HG02623 (cell line): ENCODE data around the gene VWA5A.
"Not testable (repeated sequence)": the region's sequence is repeated elsewhere in the genome, so short reads cannot be mapped to it uniquely, and the experiment has no call there.

Experiments
- ATAC-seq: cut with Tn5 transposase; IDR thresholded peaks from one replicate; pipeline ENCODE4 v1.9.1; 2021; ENCODE audit warnings: moderate library complexity; ENCODE audit not compliant: unreplicated experiment

VWA5A gene

GRCh38 chr11:124167826-124168231 lies 52.6 kb downstream of the VWA5A start:
- no peak for ATAC-seq

GRCh38 chr11:124168796-124169195 lies 53.5 kb downstream of the VWA5A start:
- no peak for ATAC-seq

DNA sequence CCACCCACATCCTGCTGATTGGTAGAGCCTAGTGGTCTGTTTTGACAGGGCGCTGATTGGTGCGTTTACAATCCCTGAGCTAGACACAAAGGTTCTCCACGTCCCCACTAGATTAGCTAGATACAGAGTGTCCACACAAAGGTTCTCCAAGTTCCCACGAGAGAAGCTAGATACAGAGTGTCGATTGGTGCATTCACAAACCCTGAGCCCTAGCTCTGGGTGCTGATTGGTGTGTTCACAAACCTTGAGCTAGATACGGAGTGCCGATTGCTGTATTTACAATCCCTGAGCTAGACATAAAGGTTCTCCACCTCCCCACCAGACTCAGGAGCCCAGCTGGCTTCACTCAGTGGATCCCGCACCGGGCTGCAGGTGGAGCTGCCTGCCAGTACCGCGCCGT lies 55.1 kb downstream of the VWA5A start:
- ATAC-seq, result not testable (repeated sequence)

GRCh38 chr11:124170801-124171586 lies 55.7 kb downstream of the VWA5A start:
- ATAC-seq, result no peak

GRCh38 chr11:124172101-124172500 lies 56.9 kb downstream of the VWA5A start:
- no peak for ATAC-seq

- no peak for ATAC-seq
Observed at GRCh38 chr11:124172599-124172998, 57.3 kb downstream of the VWA5A start.

DNA sequence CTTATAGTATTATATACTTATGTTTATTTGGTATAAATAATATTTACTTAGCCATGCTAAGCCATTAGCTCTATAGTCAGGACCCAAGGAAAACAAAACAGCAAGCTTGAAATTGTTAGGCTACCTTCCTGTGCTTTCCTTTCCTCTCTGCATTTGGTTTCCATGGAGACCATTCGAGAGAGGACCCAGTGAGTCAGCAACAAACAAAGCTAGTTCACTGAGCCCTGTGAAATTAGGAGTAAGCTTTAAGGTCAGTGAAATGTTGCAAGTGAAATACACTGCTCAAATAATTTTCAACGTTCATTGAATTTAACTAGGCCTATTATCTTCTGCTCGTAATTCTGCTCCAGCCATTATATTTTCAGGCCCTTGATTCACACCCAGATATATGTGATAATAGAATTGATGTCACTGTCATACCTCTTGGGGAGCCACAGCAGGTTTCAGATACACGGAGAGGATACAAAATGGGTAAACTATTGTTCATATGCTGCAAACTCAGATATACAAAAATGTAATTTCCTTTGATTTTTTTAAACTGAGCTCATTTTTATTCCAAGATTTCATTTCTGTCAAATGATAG lies 58.8 kb downstream of the VWA5A start:
- no peak for ATAC-seq

- no peak for ATAC-seq
Observed at GRCh38 chr11:124176925-124177715, 61.9 kb downstream of the VWA5A start.

DNA sequence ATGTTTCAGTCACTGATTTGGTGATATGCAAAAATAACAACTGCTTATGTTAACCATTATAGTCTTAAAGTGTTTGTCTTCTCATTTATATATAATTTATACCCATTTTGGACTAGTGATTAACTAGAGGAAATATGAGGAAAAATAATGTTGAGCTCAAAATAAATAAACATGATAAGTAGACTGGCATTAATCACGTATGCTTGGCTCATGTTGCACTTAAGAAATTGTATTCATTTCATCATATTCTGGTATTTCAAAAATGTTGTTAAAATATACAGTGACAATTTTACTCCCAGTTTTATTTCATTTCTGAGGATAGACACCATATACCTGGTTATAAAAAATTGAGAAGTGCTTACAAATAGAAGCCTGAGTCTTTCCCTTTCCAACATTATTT lies 64.1 kb downstream of the VWA5A start:
- no peak for ATAC-seq

- ATAC-seq, result no peak
Observed at GRCh38 chr11:124183068-124183467, 67.8 kb downstream of the VWA5A start, which contains the start of gene OR10D3. OR10D3 (plus strand) TSS chr11:124183345; CDS start chr11:124185270, 1,925 bp downstream.

DNA sequence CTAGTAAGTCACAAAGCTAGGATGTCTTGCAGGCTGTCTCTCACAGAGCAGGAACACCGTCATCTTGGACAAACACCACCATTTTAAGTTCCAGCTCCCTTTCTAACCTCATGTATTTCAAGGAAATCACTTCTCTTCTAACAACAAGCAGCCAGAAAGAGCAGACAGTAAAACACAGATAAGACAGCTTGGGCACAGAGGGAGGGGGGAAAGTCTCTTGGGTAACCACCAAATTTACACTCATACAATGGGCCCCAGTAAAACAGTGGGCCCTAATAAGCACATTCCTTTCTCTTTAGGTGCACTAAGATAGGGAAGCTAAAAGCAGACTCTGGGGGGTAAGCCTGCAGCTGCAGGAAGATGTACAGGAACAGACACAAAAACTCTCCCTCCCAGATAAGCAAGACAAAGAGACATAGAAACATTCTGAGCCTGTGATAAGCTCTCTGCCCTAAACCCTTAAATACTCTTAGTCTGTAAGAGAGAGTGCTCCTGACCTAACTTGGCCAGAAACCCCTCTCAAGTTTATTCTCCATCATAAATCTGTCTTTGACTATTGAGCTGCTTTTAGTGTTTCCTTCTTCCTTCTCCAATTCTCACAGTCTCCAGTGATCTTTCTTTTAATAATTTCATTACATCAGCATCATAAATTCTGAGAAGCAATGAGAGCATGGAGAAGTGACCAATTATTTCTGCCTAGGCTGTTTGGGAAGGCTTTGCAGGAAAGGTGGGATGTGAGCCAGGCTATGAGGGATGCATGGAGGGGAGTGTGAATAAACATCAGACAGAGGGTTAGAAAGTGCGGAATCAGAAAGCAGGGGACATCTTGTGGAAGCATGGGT lies 75.3 kb downstream of the VWA5A start:
- no peak for ATAC-seq

- peak; percentile 76 for ATAC-seq
Observed at GRCh38 chr11:124193221-124194010, 78.2 kb downstream of the VWA5A start.

DNA sequence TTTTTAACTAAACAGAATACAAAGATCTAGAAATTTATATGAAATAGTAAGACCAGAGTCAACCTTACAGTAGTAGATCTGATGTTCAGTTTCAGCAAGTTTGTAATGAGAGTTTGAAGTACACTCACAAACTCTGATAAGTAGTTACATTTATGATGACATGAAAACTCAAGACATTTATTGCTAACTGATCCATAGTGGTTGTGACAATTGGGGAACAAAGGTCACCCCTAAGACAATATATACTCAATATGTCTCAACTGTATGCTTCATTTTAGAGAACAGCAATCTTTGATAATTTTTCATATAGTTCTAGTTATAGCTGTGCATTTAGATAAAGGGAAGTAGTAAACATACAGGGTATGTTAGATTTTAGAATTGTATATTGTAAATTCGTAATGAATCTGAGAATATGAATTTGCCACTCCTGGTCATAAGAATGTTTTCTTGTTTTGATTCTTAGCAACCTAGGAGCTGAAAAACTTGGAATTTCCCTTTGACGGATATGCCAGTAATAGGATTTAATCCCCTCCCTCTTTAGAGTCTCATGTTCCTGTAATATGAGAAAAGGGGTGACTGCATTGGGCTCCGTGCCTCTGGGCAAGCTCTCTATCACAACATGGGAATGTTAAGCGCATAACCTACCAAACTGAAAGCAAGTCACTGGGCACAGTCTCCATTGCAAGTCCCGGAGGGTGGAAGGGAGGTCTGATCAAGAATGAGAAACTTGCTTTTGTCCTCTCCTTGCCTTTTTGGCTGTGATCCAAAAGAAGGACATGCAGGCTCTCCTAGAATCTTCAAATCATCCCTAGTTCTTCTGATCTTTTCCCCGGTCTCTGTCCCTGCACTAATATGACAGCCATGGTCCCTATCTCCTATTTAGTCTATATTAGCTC lies 79.3 kb downstream of the VWA5A start:
- ATAC-seq, result no peak

- peak; percentile 82 for ATAC-seq
Observed at GRCh38 chr11:124195189-124195734, 80.0 kb downstream of the VWA5A start.
